HepG2 (cell line): ENCODE measurements around the gene SMYD2. TPM values are rescaled to one million over a fixed set of nuclear protein-coding genes. Genes with fewer than 3 reads are reported as not detected.

Source experiments
- AGO2 ChIP-seq: fragments of 200-400 bp; formaldehyde crosslinking; optimal IDR thresholded peaks from 2 replicates; pipeline ENCODE3; 2017; ENCODE audit warnings: mild to moderate bottlenecking, low read depth, low read length, moderate library complexity
- GPN1 ChIP-seq: sonication (generic); formaldehyde crosslinking; IDR thresholded peaks from 2 replicates; pipeline ENCODE4 v1.5.1; 2020; ENCODE audit warnings: missing genetic modification reagents, borderline replicate concordance
- JUN ChIP-seq: sonication (generic); formaldehyde crosslinking; IDR thresholded peaks from 2 replicates; pipeline ENCODE4 v1.4.0; 2020; ENCODE audit warnings: mild to moderate bottlenecking, missing genetic modification reagents
- MAFK ChIP-seq, 2 experiments: IDR thresholded peaks in 1 of 2; conservative IDR thresholded peaks in 1 of 2; 2 replicates each; pipeline ENCODE4 v1.6.1; 2011; ENCODE audit warnings: improper control_type of control experiment in 2 of 2, low read length in 2 of 2
- PAF1 ChIP-seq: IDR thresholded peaks from 2 replicates; pipeline ENCODE4 v1.6.1; 2016; ENCODE audit warnings: missing genetic modification reagents, missing compliant biosample characterization
- RFX5 ChIP-seq: IDR thresholded peaks from 2 replicates; pipeline ENCODE4 v1.6.1; 2011; ENCODE audit warnings: low read depth, low read length, improper control_type of control experiment
- SMAD1 ChIP-seq: sonication (generic); formaldehyde crosslinking; IDR thresholded peaks from 2 replicates; pipeline ENCODE4 v1.4.0; 2020; ENCODE audit warnings: missing genetic modification reagents, low read depth, mild to moderate bottlenecking, borderline replicate concordance
- SNAPC2 ChIP-seq: sonication (generic); formaldehyde crosslinking; IDR thresholded peaks from 2 replicates; pipeline ENCODE4 v1.8.1; 2022; ENCODE audit warnings: mild to moderate bottlenecking, missing genetic modification reagents
- TFDP1 ChIP-seq: IDR thresholded peaks from 2 replicates; pipeline ENCODE4 v1.6.1; 2016; ENCODE audit warnings: missing compliant biosample characterization, missing genetic modification reagents, borderline replicate concordance
- YEATS4 ChIP-seq: sonication (generic); formaldehyde crosslinking; IDR thresholded peaks from 2 replicates; pipeline ENCODE4 v1.4.0; 2020; ENCODE audit warnings: missing genetic modification reagents, borderline replicate concordance
- ZIK1 ChIP-seq: sonication (generic); formaldehyde crosslinking; IDR thresholded peaks from 2 replicates; pipeline ENCODE4 v1.5.0; 2020; ENCODE audit warnings: mild to moderate bottlenecking, low read depth, missing genetic modification reagents, borderline replicate concordance
- ZNF646 ChIP-seq: sonication (generic); formaldehyde crosslinking; IDR thresholded peaks from 2 replicates; pipeline ENCODE4 v1.9.0; 2021; ENCODE audit warnings: mild to moderate bottlenecking, missing genetic modification reagents
- ZSCAN30 ChIP-seq: sonication (generic); formaldehyde crosslinking; IDR thresholded peaks from 2 replicates; pipeline ENCODE4 v1.5.0; 2020; ENCODE audit warnings: mild to moderate bottlenecking, missing genetic modification reagents
- ZZZ3 ChIP-seq: sonication (generic); formaldehyde crosslinking; IDR thresholded peaks from 2 replicates; pipeline ENCODE4 v1.4.0; 2020; ENCODE audit warnings: missing genetic modification reagents, mild to moderate bottlenecking, borderline replicate concordance
- polyA plus RNA-seq, 8 experiments: library from polyadenylated mRNA; depleted of rRNA in 3 of 8; stranded (reverse) in 7 of 8; unstranded in 1 of 8; fragments of >200 nt; fragmentation: Illumina TruSeq in 4 of 8; extraction: Trizol in 4 of 8; gene quantifications; 2 replicates each; pipeline versions ENCODE4 v1.2.1 to v1.2.3, GENCODE V29; 2011 to 2016; ENCODE audit warnings: low read depth in 4 of 8, missing spikeins in 1 of 8, mixed read lengths in 1 of 8; ENCODE audit not compliant: insufficient read depth in 1 of 8
- total RNA-seq, 5 experiments: library from RNA; depleted of rRNA; stranded (reverse); fragments of >200 nt; fragmentation: Illumina TruSeq; extraction: Trizol; gene quantifications; 2 replicates each; pipeline ENCODE4 v1.2.3, GENCODE V29; 2016; ENCODE audit warnings: low read depth in 1 of 5
- TF ChIP-seq, protein P1 (sequence below): sonication (generic); formaldehyde crosslinking; IDR thresholded peaks from 2 replicates; pipeline ENCODE4 v1.8.0; 2022; ENCODE audit warnings: mild to moderate bottlenecking, missing genetic modification reagents; ENCODE audit not compliant: insufficient replicate concordance
- TF ChIP-seq, protein P2 (sequence below): sonication (generic); formaldehyde crosslinking; IDR thresholded peaks from 2 replicates; pipeline ENCODE4 v1.9.0; 2022; ENCODE audit warnings: low read depth, missing genetic modification reagents

SMYD2 gene
- total and polyA plus RNA-seq, 2 of the 13 experiments (the other 11 are each of a cell fraction or from before 2014, with no cell fraction given), result 72.7 to 139 TPM

- TF ChIP-seq ZNF646 (no peak), ZIK1 (CRISPR knock-in tag) (0 out of 2 replicates have a peak, but pooled peaks have one; percentile 39), GPN1 (CRISPR knock-in tag) (no peak), MAFK (conservative IDR thresholded peaks at IDR 0.05 in 1 of 2, IDR thresholded peaks at IDR 0.05 in 1 of 2; ENCODE audit: low read length in 2 of 2) (no peak), PAF1 (CRISPR knock-in tag) (no peak), ZZZ3 (CRISPR knock-in tag) (no peak), YEATS4 (CRISPR knock-in tag) (peak; percentile 73), JUN (CRISPR knock-in tag) (0 out of 2 replicates have a peak, but pooled peaks have one; percentile 10), AGO2 (peak; percentile 62), RFX5 (no peak), TFDP1 (CRISPR knock-in tag) (peak; percentile 55; the same call in 1 of the 2 replicates), SNAPC2 (CRISPR knock-in tag) (0 out of 2 replicates have a peak, but pooled peaks have one; percentile 31), SMAD1 (CRISPR knock-in tag) (0 out of 2 replicates have a peak, but pooled peaks have one; percentile 43), ZSCAN30 (CRISPR knock-in tag) (0 out of 2 replicates have a peak, but pooled peaks have one; percentile 33)
- TF ChIP-seq, protein P1, sequence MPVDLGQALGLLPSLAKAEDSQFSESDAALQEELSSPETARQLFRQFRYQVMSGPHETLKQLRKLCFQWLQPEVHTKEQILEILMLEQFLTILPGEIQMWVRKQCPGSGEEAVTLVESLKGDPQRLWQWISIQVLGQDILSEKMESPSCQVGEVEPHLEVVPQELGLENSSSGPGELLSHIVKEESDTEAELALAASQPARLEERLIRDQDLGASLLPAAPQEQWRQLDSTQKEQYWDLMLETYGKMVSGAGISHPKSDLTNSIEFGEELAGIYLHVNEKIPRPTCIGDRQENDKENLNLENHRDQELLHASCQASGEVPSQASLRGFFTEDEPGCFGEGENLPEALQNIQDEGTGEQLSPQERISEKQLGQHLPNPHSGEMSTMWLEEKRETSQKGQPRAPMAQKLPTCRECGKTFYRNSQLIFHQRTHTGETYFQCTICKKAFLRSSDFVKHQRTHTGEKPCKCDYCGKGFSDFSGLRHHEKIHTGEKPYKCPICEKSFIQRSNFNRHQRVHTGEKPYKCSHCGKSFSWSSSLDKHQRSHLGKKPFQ (CRISPR knock-in tag), result peak; percentile 10
- TF ChIP-seq, protein P2, sequence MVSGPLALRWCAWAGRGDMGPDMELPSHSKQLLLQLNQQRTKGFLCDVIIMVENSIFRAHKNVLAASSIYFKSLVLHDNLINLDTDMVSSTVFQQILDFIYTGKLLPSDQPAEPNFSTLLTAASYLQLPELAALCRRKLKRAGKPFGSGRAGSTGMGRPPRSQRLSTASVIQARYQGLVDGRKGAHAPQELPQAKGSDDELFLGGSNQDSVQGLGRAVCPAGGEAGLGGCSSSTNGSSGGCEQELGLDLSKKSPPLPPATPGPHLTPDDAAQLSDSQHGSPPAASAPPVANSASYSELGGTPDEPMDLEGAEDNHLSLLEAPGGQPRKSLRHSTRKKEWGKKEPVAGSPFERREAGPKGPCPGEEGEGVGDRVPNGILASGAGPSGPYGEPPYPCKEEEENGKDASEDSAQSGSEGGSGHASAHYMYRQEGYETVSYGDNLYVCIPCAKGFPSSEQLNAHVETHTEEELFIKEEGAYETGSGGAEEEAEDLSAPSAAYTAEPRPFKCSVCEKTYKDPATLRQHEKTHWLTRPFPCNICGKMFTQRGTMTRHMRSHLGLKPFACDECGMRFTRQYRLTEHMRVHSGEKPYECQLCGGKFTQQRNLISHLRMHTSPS, result peak; percentile 65; the same call in 1 of the 2 replicates
These were observed at the start of gene SMYD2 (continued) for GRCh38 chr1:214281021-214281719.
